SW 1271 (cell line): ENCODE results near the gene PARD3B.
A peak's percentile ranks its signal among the peaks of the same experiment; 100 is the strongest.

ENCODE experiments used
- DNase-seq, 2 experiments: peaks; one replicate each; lab custom pipeline; 2025; lab: John Stamatoyannopoulos, UW

Gene PARD3B

GRCh38 chr2:205013586-205013985 is 468.3 kb downstream of the PARD3B start:
- DNase-seq = no peak

GRCh38 chr2:205014201-205014600 is 468.9 kb downstream of the PARD3B start:
- no peak for DNase-seq

- no peak for DNase-seq
These were observed 472.1 kb downstream of the PARD3B start for GRCh38 chr2:205017381-205017780.

GRCh38 chr2:205017912-205018311 is 472.6 kb downstream of the PARD3B start:
- DNase-seq = no peak

GRCh38 chr2:205020673-205021072 is 475.4 kb downstream of the PARD3B start:
- no peak for DNase-seq

GRCh38 chr2:205022841-205023240 is 477.6 kb downstream of the PARD3B start:
- DNase-seq = no peak

GRCh38 chr2:205024822-205025518 is 479.7 kb downstream of the PARD3B start:
- DNase-seq = peak; percentile 88 to 89

GRCh38 chr2:205025580-205026240 is 480.4 kb downstream of the PARD3B start:
- no peak for DNase-seq

GRCh38 chr2:205030695-205031094 is 485.4 kb downstream of the PARD3B start:
- DNase-seq = no peak

- DNase-seq = no peak
These were observed 486.8 kb downstream of the PARD3B start for GRCh38 chr2:205032093-205032551.

- DNase-seq = no peak
These were observed 488.2 kb downstream of the PARD3B start for GRCh38 chr2:205033431-205033830.

- DNase-seq = no peak
These were observed 488.8 kb downstream of the PARD3B start for GRCh38 chr2:205034034-205034433.

- no peak for DNase-seq
These were observed 495.0 kb downstream of the PARD3B start for GRCh38 chr2:205040323-205040722.

- no peak for DNase-seq
These were observed 496.3 kb downstream of the PARD3B start for GRCh38 chr2:205041472-205042130.

GRCh38 chr2:205043285-205043684 is 498.0 kb downstream of the PARD3B start:
- DNase-seq = no peak

GRCh38 chr2:205045706-205046105 is 500.4 kb downstream of the PARD3B start:
- DNase-seq = no peak

GRCh38 chr2:205047273-205047839 is 502.1 kb downstream of the PARD3B start:
- no peak for DNase-seq

- peak in 1 of 2 experiments; percentile 10 for DNase-seq
These were observed 506.1 kb downstream of the PARD3B start for GRCh38 chr2:205051417-205051816.

- no peak for DNase-seq
These were observed 507.5 kb downstream of the PARD3B start for GRCh38 chr2:205052781-205053180.

- no peak for DNase-seq
These were observed 508.6 kb downstream of the PARD3B start for GRCh38 chr2:205053827-205054410.

GRCh38 chr2:205054789-205055188 is 509.5 kb downstream of the PARD3B start:
- DNase-seq = no peak

GRCh38 chr2:205055251-205055650 is 510.0 kb downstream of the PARD3B start:
- DNase-seq = no peak
